ENCODE measurements around the gene TLE1.
A peak's percentile ranks its signal among the peaks of the same experiment; 100 is the strongest.
"Not testable (repeated sequence)": the region's sequence is repeated elsewhere in the genome, so short reads cannot be mapped to it uniquely, and the experiment has no call there.

TLE1 gene

GRCh38 chr9:81599837-81600236 is 89.5 kb downstream of the TLE1 start:
- DNase-seq, result peak; percentile 7

GRCh38 chr9:81598811-81599210 is 90.5 kb downstream of the TLE1 start:
- no peak for DNase-seq

- DNase-seq, result no peak
Observed at GRCh38 chr9:81598123-81598497, 91.2 kb downstream of the TLE1 start.

- no peak for DNase-seq
Observed at GRCh38 chr9:81597419-81598122, 91.8 kb downstream of the TLE1 start.

GRCh38 chr9:81596679-81597418 is 92.5 kb downstream of the TLE1 start:
- DNase-seq, result no peak

- DNase-seq, result peak; percentile 71
Observed at GRCh38 chr9:81595887-81596543, 93.3 kb downstream of the TLE1 start.

- DNase-seq, result not testable (repeated sequence)
Observed at GRCh38 chr9:81595293-81595692, 94.1 kb downstream of the TLE1 start.

- DNase-seq, result no peak
Observed at GRCh38 chr9:81594415-81594814, 94.9 kb downstream of the TLE1 start.

- DNase-seq, result no peak
Observed at GRCh38 chr9:81592887-81593266, 96.5 kb downstream of the TLE1 start.

- no peak for DNase-seq
Observed at GRCh38 chr9:81591791-81592190, 97.6 kb downstream of the TLE1 start.

- no peak for DNase-seq
Observed at GRCh38 chr9:81590688-81591087, 98.7 kb downstream of the TLE1 start.

GRCh38 chr9:81589819-81590218 is 99.5 kb downstream of the TLE1 start:
- no peak for DNase-seq

- DNase-seq, result no peak
Observed at GRCh38 chr9:81589392-81589791, 100.0 kb downstream of the TLE1 start.

- DNase-seq, result no peak
Observed at GRCh38 chr9:81588148-81588871, 101.0 kb downstream of the TLE1 start.

GRCh38 chr9:81586786-81587185 is 102.6 kb downstream of the TLE1 start:
- DNase-seq, result no peak

- DNase-seq, result no peak
Observed at GRCh38 chr9:81585191-81585763, 104.1 kb downstream of the TLE1 start.

GRCh38 chr9:81584099-81584498 is 105.2 kb downstream of the TLE1 start:
- no peak for DNase-seq

- DNase-seq, result no peak
Observed at GRCh38 chr9:81581986-81582385, 107.4 kb downstream of the TLE1 start.

- DNase-seq, result no peak
Observed at GRCh38 chr9:81579381-81579780, 110.0 kb downstream of the TLE1 start.

GRCh38 chr9:81578606-81579005 is 110.7 kb downstream of the TLE1 start:
- DNase-seq, result peak; percentile 82

GRCh38 chr9:81575956-81576355 is 113.4 kb downstream of the TLE1 start:
- peak; percentile 26 for DNase-seq

- DNase-seq, result peak; percentile 84
Observed at GRCh38 chr9:81574405-81574804, 114.9 kb downstream of the TLE1 start.

All from fibroblast of skin of scalp (primary cell).